ENCODE measurements around the gene ALDOC.
A peak's percentile ranks its signal among the peaks of the same experiment; 100 is the strongest.
"Not testable (repeated sequence)": the region's sequence is repeated elsewhere in the genome, so short reads cannot be mapped to it uniquely, and the experiment has no call there.

The ALDOC gene

GRCh38 chr17:28576758-28577465, at the start of gene ALDOC:
ALDOC (minus strand) TSS chr17:28576895; CDS start chr17:28575532, 1,363 bp downstream.
- DNase-seq (ENCODE audit: low spot score), result peak; percentile 99

DNA sequence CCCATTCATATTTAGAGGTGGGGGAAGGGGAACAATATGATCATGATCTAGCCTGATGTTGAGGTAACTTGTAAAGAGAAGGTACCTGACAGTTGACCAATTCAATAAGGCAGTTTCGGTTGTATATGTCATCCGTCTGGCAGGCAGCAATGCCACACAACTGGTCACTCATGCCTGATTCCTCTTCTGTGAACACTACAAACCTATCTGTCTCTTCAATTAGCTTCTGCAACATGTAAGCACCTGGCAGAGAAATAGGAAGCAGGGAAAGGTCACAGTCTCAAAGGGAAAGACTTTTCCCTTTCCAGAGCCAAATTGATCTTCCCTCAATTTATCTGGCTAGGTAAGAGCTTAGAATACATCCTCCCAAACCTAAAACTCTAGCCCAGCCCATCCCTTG, 47.5 kb upstream of the ALDOC start:
- no peak for DNase-seq (ENCODE audit: low spot score)

DNA sequence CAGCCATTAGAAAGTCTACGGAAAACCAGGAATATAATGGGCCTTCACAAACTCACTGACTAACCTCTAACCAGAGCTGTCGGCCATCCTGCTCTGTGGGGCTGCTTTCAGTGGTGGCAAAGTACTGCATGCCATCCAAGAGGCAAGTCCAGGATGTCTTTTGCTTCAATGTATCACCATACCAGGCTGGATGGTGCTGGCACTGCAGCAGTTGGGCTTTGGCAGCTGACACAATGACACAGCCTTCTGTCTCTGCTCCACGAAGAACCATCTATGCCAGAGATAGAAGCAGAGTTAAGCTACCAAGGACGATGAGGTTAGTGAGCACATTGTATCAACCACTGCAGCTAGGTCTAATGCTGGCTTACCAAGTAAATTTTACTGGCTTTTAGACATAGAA, 47.0 kb upstream of the ALDOC start:
- DNase-seq (ENCODE audit: low spot score), result peak; percentile 54

DNA sequence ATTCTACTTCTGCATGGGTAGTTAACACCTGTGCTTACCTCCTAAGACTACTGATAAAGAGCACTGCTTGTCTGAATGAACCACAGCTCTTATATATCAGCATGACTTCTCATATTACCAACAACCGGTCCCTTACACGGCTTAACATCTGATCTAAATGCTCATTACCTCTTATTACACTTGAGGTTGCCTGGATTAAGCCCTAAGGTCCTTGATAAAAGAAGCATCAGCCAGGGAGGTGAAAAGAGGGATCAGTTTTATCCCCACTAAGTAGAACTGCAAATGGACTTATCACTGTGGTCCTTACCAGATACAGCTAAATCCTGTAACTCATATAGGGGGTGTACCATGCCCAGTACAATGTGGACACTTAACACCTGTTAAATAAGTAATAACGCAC, 45.5 kb upstream of the ALDOC start:
- no peak for DNase-seq (ENCODE audit: low spot score)

GRCh38 chr17:28620010-28620409, 43.3 kb upstream of the ALDOC start:
- DNase-seq (ENCODE audit: low spot score), result no peak

GRCh38 chr17:28618464-28618863, 41.8 kb upstream of the ALDOC start:
- no peak for DNase-seq (ENCODE audit: low spot score)

- no peak for DNase-seq (ENCODE audit: low spot score)
Observed at GRCh38 chr17:28616281-28616680, 39.6 kb upstream of the ALDOC start.

- DNase-seq (ENCODE audit: low spot score), result no peak
Observed at GRCh38 chr17:28615260-28615940, 38.7 kb upstream of the ALDOC start.

DNA sequence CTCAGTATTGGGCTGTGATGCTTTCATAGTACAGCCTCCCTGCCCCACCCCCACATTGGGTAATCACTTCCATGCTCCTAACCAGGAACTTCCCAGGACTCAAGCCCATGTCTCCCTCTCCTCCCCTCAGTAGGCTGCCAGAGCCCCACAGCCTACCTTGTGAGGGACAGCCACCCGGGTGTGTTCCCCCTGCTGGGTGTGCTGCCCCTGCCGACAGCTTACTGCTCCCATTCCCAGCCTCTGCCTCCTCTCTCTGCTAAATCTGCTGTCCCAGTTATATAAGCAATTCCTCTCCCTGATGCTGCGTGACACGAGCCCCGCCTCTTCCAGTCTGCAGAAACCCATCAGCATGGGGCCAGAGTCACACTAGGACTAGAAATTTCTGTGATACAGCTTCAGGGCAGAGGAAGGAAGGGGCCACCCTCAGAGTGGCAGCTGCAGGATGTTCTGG, 37.3 kb upstream of the ALDOC start, which contains the start of gene RSKR:
TSS of gene RSKR (minus strand) at position 255 of the 451 bp plus-strand sequence. CDS start at position 231, 24 bp downstream.
- peak; percentile 69 for DNase-seq (ENCODE audit: low spot score)

GRCh38 chr17:28612936-28613872, 36.5 kb upstream of the ALDOC start:
- peak; percentile 46 for DNase-seq (ENCODE audit: low spot score)

DNA sequence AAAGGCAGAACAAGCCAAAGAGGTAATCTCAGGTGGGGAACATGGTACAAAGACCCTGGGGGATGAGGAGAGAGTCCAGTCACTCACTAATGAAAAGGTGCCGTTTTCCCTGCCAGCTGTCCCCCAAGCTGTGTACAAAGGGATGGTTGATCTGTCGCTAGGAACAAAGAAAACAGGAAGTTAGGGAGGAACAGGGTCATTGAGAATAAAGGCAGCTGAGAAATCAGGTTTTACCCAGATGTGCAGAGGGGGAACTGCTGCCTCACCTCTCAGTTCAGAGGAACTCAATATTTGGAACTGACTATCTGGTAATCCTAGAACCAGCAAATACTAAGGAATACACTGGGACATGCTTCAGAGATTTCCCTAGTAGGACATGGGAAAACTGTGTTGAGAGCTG, 35.8 kb upstream of the ALDOC start:
- no peak for DNase-seq (ENCODE audit: low spot score)

GRCh38 chr17:28610376-28610775, 33.7 kb upstream of the ALDOC start:
- no peak for DNase-seq (ENCODE audit: low spot score)

DNA sequence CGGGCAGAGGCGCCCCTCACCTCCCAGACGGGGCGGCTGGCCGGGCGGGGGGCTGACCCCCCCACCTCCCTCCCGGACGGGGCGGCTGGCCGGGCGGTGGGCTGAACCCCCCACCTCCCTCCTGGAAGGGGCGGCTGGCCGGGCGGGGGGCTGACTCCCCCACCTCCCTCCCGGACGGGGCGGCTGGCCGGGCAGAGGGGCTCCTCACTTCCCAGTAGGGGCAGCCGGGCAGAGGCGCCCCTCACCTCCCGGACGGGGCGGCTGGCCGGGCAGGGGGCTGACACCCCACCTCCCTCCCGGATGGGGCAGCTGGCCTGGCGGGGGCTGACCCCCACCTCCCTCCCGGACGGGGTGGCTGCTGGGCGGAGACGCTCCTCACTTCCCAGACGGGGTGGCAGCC, 27.3 kb upstream of the ALDOC start:
- not testable (repeated sequence) for DNase-seq (ENCODE audit: low spot score)

DNA sequence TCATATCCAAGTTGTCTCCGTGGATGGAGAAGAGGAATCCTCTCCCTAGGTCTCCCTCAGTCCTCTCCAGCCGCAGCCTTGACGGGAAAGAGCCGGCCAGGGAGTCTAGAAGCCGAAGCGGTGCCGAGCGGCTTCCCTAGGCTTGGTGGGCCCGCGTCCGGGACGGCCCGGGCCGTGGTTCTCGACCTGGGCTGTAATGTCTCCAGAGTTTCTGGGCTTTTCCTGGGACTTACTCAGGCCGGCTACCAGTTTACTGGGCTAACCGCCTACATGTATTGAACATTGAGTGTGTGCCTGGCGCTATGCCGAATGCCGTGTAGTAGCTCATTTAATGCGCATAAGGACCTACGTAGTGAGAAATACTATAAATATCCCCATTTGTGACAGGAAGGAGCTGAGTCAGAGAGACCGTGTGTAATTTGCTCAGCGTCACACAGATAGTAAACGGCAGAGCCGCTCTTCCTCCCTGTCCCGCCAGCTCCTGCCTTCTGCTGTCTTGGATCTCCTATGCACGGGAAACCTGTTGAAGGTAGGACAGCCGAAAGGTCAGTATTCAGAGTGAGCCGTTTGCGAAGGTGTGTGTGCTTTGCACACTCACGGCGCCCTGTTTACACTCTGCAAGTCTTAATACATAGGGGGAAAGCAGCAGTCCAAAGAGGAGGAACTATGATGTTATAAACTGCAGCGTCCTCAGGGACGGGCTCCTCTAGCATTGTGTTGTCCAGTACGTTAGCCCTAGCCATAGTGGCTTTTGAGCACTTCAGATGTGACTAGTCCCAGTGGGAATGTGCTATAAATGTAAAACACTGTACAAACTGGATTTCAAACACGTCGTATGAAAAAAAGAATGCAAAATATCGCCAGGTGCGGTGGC, 22.9 kb upstream of the ALDOC start:
- DNase-seq (ENCODE audit: low spot score), result peak; percentile 79

DNA sequence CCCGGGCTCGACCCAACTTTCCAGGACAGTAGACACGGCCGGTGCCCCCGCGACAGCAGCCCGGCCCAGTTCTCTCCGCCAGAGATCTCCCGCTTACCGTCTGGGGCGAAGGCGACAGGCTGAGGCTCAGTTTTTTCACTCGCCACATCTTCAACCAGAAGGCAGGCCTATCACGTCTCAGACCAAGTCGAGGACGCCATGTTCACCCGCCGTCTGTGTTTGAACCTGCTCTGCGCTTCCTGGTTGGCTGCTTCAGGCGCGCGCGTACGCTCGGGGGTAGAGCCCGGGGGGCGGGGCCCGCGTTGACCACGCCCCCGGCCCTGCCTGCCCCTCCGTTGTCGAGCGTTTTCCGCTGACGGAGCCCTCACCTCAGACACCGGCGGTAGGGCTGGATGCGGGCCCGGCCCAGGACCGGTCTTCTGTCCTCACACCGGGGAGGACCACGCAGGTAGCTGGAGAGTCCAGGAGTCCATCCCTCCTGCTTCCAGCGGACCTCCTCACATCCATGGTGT, 22.2 kb upstream of the ALDOC start, which contains the start of gene SPAG5:
TSS of gene SPAG5 (minus strand) at position 227 of the 512 bp plus-strand sequence. CDS start at position 148, 79 bp downstream.
- peak; percentile 96 for DNase-seq (ENCODE audit: low spot score)

- DNase-seq (ENCODE audit: low spot score), result no peak
Observed at GRCh38 chr17:28598389-28598788, 21.7 kb upstream of the ALDOC start.

- DNase-seq (ENCODE audit: low spot score), result no peak
Observed at GRCh38 chr17:28597606-28598383, 21.1 kb upstream of the ALDOC start.

GRCh38 chr17:28592260-28592659, 15.6 kb upstream of the ALDOC start:
- DNase-seq (ENCODE audit: low spot score), result no peak

DNA sequence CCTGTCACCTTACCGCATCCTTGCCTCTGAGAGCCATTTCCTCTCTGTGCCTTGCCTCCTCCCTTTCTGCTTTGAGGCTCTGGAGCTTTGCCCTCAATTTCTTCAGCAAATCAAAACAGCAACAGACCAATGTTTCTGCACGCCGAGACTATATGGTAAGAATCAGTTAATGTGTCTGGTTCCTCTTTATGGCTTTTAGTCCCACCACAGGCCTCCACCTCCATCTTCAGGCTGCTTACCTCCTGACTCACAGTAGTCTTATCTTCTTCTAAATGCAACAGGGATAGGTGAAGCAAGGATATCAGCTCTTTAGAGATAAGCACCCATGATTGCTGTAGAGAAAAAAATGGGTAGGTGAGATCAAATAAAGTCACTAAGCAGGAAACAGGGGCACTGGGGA, 9.2 kb upstream of the ALDOC start:
- no peak for DNase-seq (ENCODE audit: low spot score)

GRCh38 chr17:28584434-28584833, 7.7 kb upstream of the ALDOC start:
- no peak for DNase-seq (ENCODE audit: low spot score)

Data from Ammon's horn (tissue), 1 donor.